H9 (cell line): ENCODE results near the gene MRTFA. TPM values are rescaled to one million over a fixed set of nuclear protein-coding genes. Genes with fewer than 3 reads are reported as not detected.
A peak's percentile ranks its signal among the peaks of the same experiment; 100 is the strongest.

Source experiments
- DNase-seq: peaks from one replicate; pipeline ENCODE4 v3.0.0-alpha.2; 2017
- H2AFZ ChIP-seq: one replicate; pipeline ENCODE4 v1.6.1; 2013; ENCODE audit warnings: mild to moderate bottlenecking, low read length, control low read depth, moderate library complexity
- H2AK5ac ChIP-seq: 2 replicates; pipeline ENCODE4 v1.6.1; 2013; ENCODE audit warnings: low read length, control low read depth, mixed read lengths; ENCODE audit not compliant: insufficient read length
- H2BK120ac ChIP-seq: one replicate; pipeline ENCODE4 v1.6.1; 2013; ENCODE audit warnings: low read depth, mild to moderate bottlenecking, low read length, control low read depth, inconsistent platforms; ENCODE audit not compliant: poor library complexity, severe bottlenecking
- H2BK12ac ChIP-seq: 2 replicates; pipeline ENCODE4 v1.6.1; 2013; ENCODE audit warnings: low read length, control low read depth, mixed read lengths, low read depth; ENCODE audit not compliant: insufficient read length
- H2BK15ac ChIP-seq: 2 replicates; pipeline ENCODE4 v1.6.1; 2013; ENCODE audit warnings: low read depth, low read length, control low read depth
- H2BK20ac ChIP-seq: one replicate; pipeline ENCODE4 v1.6.1; 2013; ENCODE audit warnings: low read depth, mild to moderate bottlenecking, low read length, control low read depth, inconsistent platforms; ENCODE audit not compliant: poor library complexity, severe bottlenecking
- H2BK5ac ChIP-seq: 2 replicates; pipeline ENCODE4 v1.6.1; 2013; ENCODE audit warnings: low read length, control low read depth, mixed read lengths; ENCODE audit not compliant: insufficient read length
- H3K14ac ChIP-seq: 2 replicates; pipeline ENCODE4 v1.6.1; 2013; ENCODE audit warnings: low read length, control low read depth; ENCODE audit not compliant: insufficient read depth
- H3K18ac ChIP-seq: 2 replicates; pipeline ENCODE4 v1.6.1; 2013; ENCODE audit warnings: low read depth, mild to moderate bottlenecking, mixed read lengths, low read length, control low read depth; ENCODE audit not compliant: insufficient read length
- H3K23ac ChIP-seq: 2 replicates; pipeline ENCODE4 v1.6.1; 2013; ENCODE audit warnings: low read length, control low read depth, mixed read lengths, low read depth; ENCODE audit not compliant: insufficient read length
- H3K23me2 ChIP-seq: 2 replicates; pipeline ENCODE4 v1.6.1; 2013; ENCODE audit warnings: low read depth, mild to moderate bottlenecking, mixed read lengths, low read length, control low read depth; ENCODE audit not compliant: insufficient read length, poor library complexity, severe bottlenecking
- H3K27ac ChIP-seq: 2 replicates; pipeline ENCODE4 v1.5.1; 2013; ENCODE audit warnings: low read length, control low read depth, mixed read lengths, low read depth; ENCODE audit not compliant: insufficient read length
- H3K27me3 ChIP-seq: 2 replicates; pipeline ENCODE4 v1.6.1; 2013; ENCODE audit warnings: low read length, control low read depth, inconsistent platforms; ENCODE audit not compliant: insufficient read depth
- H3K4ac ChIP-seq: 2 replicates; pipeline ENCODE4 v1.6.1; 2013; ENCODE audit warnings: low read depth, mild to moderate bottlenecking, control low read depth, inconsistent platforms, low read length, moderate library complexity
- H3K4me1 ChIP-seq: 2 replicates; pipeline ENCODE4 v1.6.1; 2013; ENCODE audit warnings: low read length, control low read depth, inconsistent platforms; ENCODE audit not compliant: insufficient read depth
- H3K4me2 ChIP-seq: 2 replicates; pipeline ENCODE4 v1.6.1; 2013; ENCODE audit warnings: low read length, control low read depth, mixed read lengths; ENCODE audit not compliant: insufficient read length, insufficient read depth
- H3K56ac ChIP-seq: 2 replicates; pipeline ENCODE4 v1.6.1; 2013; ENCODE audit warnings: low read depth, mild to moderate bottlenecking, mixed read lengths, low read length, control low read depth; ENCODE audit not compliant: insufficient read length
- H3K79me1 ChIP-seq: 2 replicates; pipeline ENCODE4 v1.6.1; 2013; ENCODE audit warnings: low read depth, mild to moderate bottlenecking, moderate library complexity, low read length, control low read depth, inconsistent platforms; ENCODE audit not compliant: insufficient read depth, poor library complexity, severe bottlenecking
- H3K79me2 ChIP-seq: 2 replicates; pipeline ENCODE4 v1.6.1; 2013; ENCODE audit warnings: low read length, control low read depth, inconsistent platforms; ENCODE audit not compliant: insufficient read depth
- H3K9ac ChIP-seq: 2 replicates; pipeline ENCODE4 v1.6.1; 2013; ENCODE audit warnings: low read length, control low read depth, mixed read lengths; ENCODE audit not compliant: insufficient read length; ENCODE audit errors: extremely low read depth
- H3K9me3 ChIP-seq: one replicate; pipeline ENCODE4 v1.6.1; 2013; ENCODE audit warnings: low read depth, low read length, inconsistent platforms; ENCODE audit not compliant: control insufficient read depth
- H3T11ph ChIP-seq: one replicate; pipeline ENCODE4 v1.6.1; 2013; ENCODE audit warnings: mild to moderate bottlenecking, low read length, control low read depth, inconsistent platforms
- H4K20me1 ChIP-seq: one replicate; pipeline ENCODE4 v1.6.1; 2013; ENCODE audit not compliant: control insufficient read depth, insufficient read length, insufficient read depth
- H4K5ac ChIP-seq: 2 replicates; pipeline ENCODE4 v1.6.1; 2013; ENCODE audit warnings: low read depth, mild to moderate bottlenecking, mixed read lengths, low read length, control low read depth; ENCODE audit not compliant: insufficient read length
- H4K8ac ChIP-seq: replicated peaks from 2 replicates; pipeline ENCODE4 v1.6.1; 2013; ENCODE audit warnings: low read length, control low read depth, mixed read lengths, low read depth; ENCODE audit not compliant: insufficient read length
- H4K91ac ChIP-seq: 2 replicates; pipeline ENCODE4 v1.6.1; 2013; ENCODE audit warnings: low read depth, mild to moderate bottlenecking, moderate library complexity, mixed read lengths, low read length, control low read depth; ENCODE audit not compliant: insufficient read length
- H3K27ac Mint-ChIP-seq, 3 experiments: 2 replicates in 2 of 3; 3 replicates in 1 of 3; pipeline ENCODE4 v1.8.0; 2020 to 2021; ENCODE audit warnings: mixed read lengths in 3 of 3, mild to moderate bottlenecking in 1 of 3, moderate library complexity in 1 of 3
- H3K27me3 Mint-ChIP-seq: 2 replicates; pipeline ENCODE4 v1.8.0; 2021; ENCODE audit warnings: low read depth, mild to moderate bottlenecking, moderate library complexity, mixed read lengths
- H3K36me3 Mint-ChIP-seq, 3 experiments: 2 replicates in 2 of 3; 3 replicates in 1 of 3; pipeline ENCODE4 v1.8.0; 2020 to 2021; ENCODE audit warnings: low read depth in 3 of 3, mixed read lengths in 3 of 3; ENCODE audit not compliant: insufficient read depth in 1 of 3
- H3K4me1 Mint-ChIP-seq, 2 experiments: 2 replicates each; pipeline ENCODE4 v1.8.0; 2020; ENCODE audit warnings: mixed read lengths in 2 of 2
- H3K4me3 Mint-ChIP-seq, 2 experiments: 2 replicates in 1 of 2; 3 replicates in 1 of 2; pipeline ENCODE4 v1.8.0; 2020 to 2021; ENCODE audit warnings: mild to moderate bottlenecking in 2 of 2, mixed read lengths in 2 of 2, moderate library complexity in 1 of 2
- H3K9me3 Mint-ChIP-seq, 2 experiments: 2 replicates in 1 of 2; 3 replicates in 1 of 2; pipeline ENCODE4 v1.8.0; 2020; ENCODE audit warnings: mild to moderate bottlenecking in 2 of 2, mixed read lengths in 2 of 2, moderate library complexity in 1 of 2
- CTCF ChIP-seq: fragments of 200-600 bp; sonication (generic); conservative IDR thresholded peaks from 3 replicates; pipeline ENCODE4 v1.8.0; 2021; ENCODE audit warnings: antibody characterized with exemption, mild to moderate bottlenecking
- WGBS: extraction: QIAGEN DNeasy Blood & Tissue Kit; methylation state at CpG from one replicate; pipeline ENCODE4 v1.1.7; 2013; ENCODE audit warnings: missing lambda C conversion rate, low lambda C conversion rate, mixed read lengths; ENCODE audit not compliant: insufficient read length; ENCODE audit errors: extremely low coverage; 5-methylcytosine and 5-hydroxymethylcytosine counted together
- total RNA-seq: library from RNA; stranded (reverse); gene quantifications from 2 replicates; pipeline ENCODE4 v1.2.1, GENCODE V29; 2021

MRTFA gene
- total RNA-seq, 1 experiment from 2014 or later, result 38.1 TPM

GRCh38 chr22:40414838-40415505 lies 221.5 kb downstream of the MRTFA start:
- H4K20me1 ChIP-seq, result no peaks in the 10 kb centered on the region
- H4K91ac ChIP-seq, result no peak overlapping the region
- TF ChIP-seq CTCF, result no peak
- H3K4me1 ChIP-seq, result no peaks in the 10 kb centered on the region
- no peaks in the 10 kb centered on the region for H3K23me2 ChIP-seq
- H3K9me3 ChIP-seq, result no peaks in the 10 kb centered on the region
- no peaks in the 10 kb centered on the region for H3K79me2 ChIP-seq
- Mint-ChIP-seq H3K9me3 (no peaks in the 10 kb centered on the region), H3K4me1 (0 out of 4 replicates have a peak, but pooled peaks cover 2 to 6% of the 10 kb centered on the region in 2 experiments), H3K27ac (peak overlapping the region; percentile 76 to 91 (median 88)), H3K36me3 (peaks cover 23 to 53% (median 51%) of the 10 kb centered on the region in 3 experiments), H3K4me3 (no peak overlapping the region), H3K27me3 (no peaks in the 10 kb centered on the region; the same call in 1 of the 2 replicates)
- no peak overlapping the region for H4K8ac ChIP-seq
- DNase-seq, result no peak
- no peak overlapping the region for H3T11ph ChIP-seq
- no peak overlapping the region for H3K14ac ChIP-seq
- H3K9ac ChIP-seq, result no peak overlapping the region
- H3K23ac ChIP-seq, result no peak overlapping the region
- H2AFZ ChIP-seq, result no peak overlapping the region
- H2BK12ac ChIP-seq, result no peak overlapping the region
- no peaks in the 10 kb centered on the region for H3K27me3 ChIP-seq
- no peak overlapping the region for H2AK5ac ChIP-seq
- no peak overlapping the region for H2BK15ac ChIP-seq
- no peak overlapping the region for H2BK120ac ChIP-seq
- no peak overlapping the region for H3K4me2 ChIP-seq
- H2BK5ac ChIP-seq, result no peak overlapping the region
- no peaks in the 10 kb centered on the region for H3K79me1 ChIP-seq
- no peak overlapping the region for H3K18ac ChIP-seq
- H2BK20ac ChIP-seq, result no peak overlapping the region
- no peak overlapping the region for H4K5ac ChIP-seq
- WGBS, result no CpG with 5 or more reads among the region's 10 CpGs
- H3K56ac ChIP-seq, result no peak overlapping the region
- no peak overlapping the region for H3K4ac ChIP-seq
- H3K27ac ChIP-seq, result no peak overlapping the region
